Pancreas (tissue), 10 donors: ENCODE results near the gene PPP3R1. TPM values are rescaled to one million over a fixed set of nuclear protein-coding genes. Genes with fewer than 3 reads are reported as not detected.

Experiments
- ATAC-seq, 4 donors: fragments of 200-7000 bp; cut with Tn5 transposase; one replicate each; pipeline versions ENCODE4 v1.8.0 to v1.9.1; 2020; ENCODE audit warnings: mild to moderate bottlenecking in 4 of 4, moderate library complexity in 4 of 4
- DNase-seq, 6 donors: peaks; one replicate each; pipeline ENCODE4 v3.0.0-alpha.2; 2020
- FAIRE-seq: peaks from 2 replicates; lab custom pipeline; 2012; peaks lifted over from hg19 to GRCh38; lab: Jason Lieb, UNC
- H3K27ac ChIP-seq, 4 donors: fragments of 200-600 bp; sonication (generic); 1 replicate in 3 of 4; 2 replicates in 1 of 4; pipeline versions ENCODE4 v1.5.0 to v1.8.0; 2020
- H3K27me3 ChIP-seq, 4 donors: fragments of 200-600 bp; one replicate each; pipeline ENCODE4 v1.8.0; 2021
- H3K36me3 ChIP-seq, 3 donors: fragments of 200-600 bp; sonication (generic) in 1 of 3; one replicate each; pipeline versions ENCODE4 v1.5.0 to v1.8.0; 2020 to 2021
- H3K4me1 ChIP-seq, 3 donors: fragments of 200-600 bp; one replicate each; pipeline ENCODE4 v1.8.0; 2021
- H3K4me3 ChIP-seq, 4 donors: fragments of 200-600 bp; sonication (generic) in 2 of 4; one replicate each; pipeline versions ENCODE4 v1.5.0 to v1.8.0; 2020 to 2021
- H3K9me3 ChIP-seq, 4 donors: fragments of 200-600 bp; one replicate each; pipeline ENCODE4 v1.8.0; 2021
- WGBS, 2 donors: extraction: QIAGEN DNeasy Blood & Tissue Kit; methylation state at CpG; one replicate each; pipeline ENCODE4 v1.1.7; 2013; 5-methylcytosine and 5-hydroxymethylcytosine counted together
- intact Hi-C, 3 donors: fragments of 100-400 bp; cut with DNase I; formaldehyde crosslinking; loops; one replicate each; pipeline versions ENCODE4 v1.11.1 to v1.14.2; 2022
- polyA plus RNA-seq, 2 donors: library from polyadenylated mRNA; stranded (reverse); fragments of 200-250 nt; gene quantifications; one replicate each; pipeline ENCODE4 v1.2.3, GENCODE V29; 2013
- total RNA-seq, 6 donors: library from RNA; stranded (reverse); fragmentation: NEBNext Ultra II Directional in 4 of 6; extraction: Animal tissue kit (Norgen Biotek cat#: 25700) in 4 of 6; gene quantifications; one replicate each; pipeline versions ENCODE4 v1.2.1 to v1.2.4, GENCODE V29; 2021 to 2023
- TF ChIP-seq, protein P1 (sequence below), 4 donors: fragments of 200-600 bp; sonication (generic) in 3 of 4; IDR thresholded peaks; one replicate each; pipeline versions ENCODE4 v1.5.0 to v1.8.0; 2021; ENCODE audit warnings: antibody characterized with exemption in 4 of 4
- donor health status: healthy with polysubstance abuse.
- donor health status: DM: no; HTN: no; CAD: no; lungs with moderate emphysema.
- donor health status: DM: no; HTN: no; CAD: no.
- donor health status: control.
- donor health status: control.
- donor health status: Bipolar disorder and iron deficiency.
- donor health status: DM: yes; HTN: yes; CAD: no.
- donor health status: DM: no; HTN: no; CAD: no.
- donor health status: DM: no; HTN: no; CAD: no.
- donor health status: DM: yes; HTN: yes; CAD: no.

The PPP3R1 gene
- total and polyA plus RNA-seq, 8 donors: 6.1 to 27.4 (median 19.6) TPM

DNA sequence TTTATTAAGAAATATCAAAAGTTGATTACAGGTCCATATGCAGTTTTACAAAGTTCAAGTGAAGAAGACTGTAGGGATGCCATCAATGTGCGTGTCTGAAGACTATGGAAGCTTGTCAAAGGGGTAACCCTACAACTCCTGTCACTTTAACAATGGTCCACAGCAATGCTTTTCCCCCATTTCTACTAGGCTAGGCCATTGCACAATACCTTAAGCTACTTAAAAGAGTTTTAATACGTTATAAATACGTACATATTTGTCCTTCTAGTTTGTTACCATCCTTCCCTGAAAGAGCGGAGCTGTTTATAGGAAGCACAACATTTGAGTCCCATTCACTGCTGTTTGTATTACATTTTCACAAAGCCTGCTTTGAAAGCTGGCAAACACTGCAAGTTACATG, 40.7 kb upstream of the PPP3R1 start:
- no peak overlapping the region for H3K4me3 ChIP-seq
- H3K9me3 ChIP-seq: no peaks in the 10 kb centered on the region
- intact Hi-C loops: no loop called here
- no peaks in the 10 kb centered on the region for H3K27me3 ChIP-seq
- WGBS, 2 donors: 82 to 83% methylated on average over 4 of the region's 4 CpGs
- no peak overlapping the region for H3K27ac ChIP-seq
- ATAC-seq: no peak
- no peaks in the 10 kb centered on the region for H3K36me3 ChIP-seq
- H3K4me1 ChIP-seq: peaks cover 0 to 1% (median 0%) of the 10 kb centered on the region in 3 donors
- no peak for DNase-seq
- no peak for FAIRE-seq
- TF ChIP-seq, protein P1, sequence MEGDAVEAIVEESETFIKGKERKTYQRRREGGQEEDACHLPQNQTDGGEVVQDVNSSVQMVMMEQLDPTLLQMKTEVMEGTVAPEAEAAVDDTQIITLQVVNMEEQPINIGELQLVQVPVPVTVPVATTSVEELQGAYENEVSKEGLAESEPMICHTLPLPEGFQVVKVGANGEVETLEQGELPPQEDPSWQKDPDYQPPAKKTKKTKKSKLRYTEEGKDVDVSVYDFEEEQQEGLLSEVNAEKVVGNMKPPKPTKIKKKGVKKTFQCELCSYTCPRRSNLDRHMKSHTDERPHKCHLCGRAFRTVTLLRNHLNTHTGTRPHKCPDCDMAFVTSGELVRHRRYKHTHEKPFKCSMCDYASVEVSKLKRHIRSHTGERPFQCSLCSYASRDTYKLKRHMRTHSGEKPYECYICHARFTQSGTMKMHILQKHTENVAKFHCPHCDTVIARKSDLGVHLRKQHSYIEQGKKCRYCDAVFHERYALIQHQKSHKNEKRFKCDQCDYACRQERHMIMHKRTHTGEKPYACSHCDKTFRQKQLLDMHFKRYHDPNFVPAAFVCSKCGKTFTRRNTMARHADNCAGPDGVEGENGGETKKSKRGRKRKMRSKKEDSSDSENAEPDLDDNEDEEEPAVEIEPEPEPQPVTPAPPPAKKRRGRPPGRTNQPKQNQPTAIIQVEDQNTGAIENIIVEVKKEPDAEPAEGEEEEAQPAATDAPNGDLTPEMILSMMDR (IDR thresholded peaks at IDR 0.05): no peak

DNA sequence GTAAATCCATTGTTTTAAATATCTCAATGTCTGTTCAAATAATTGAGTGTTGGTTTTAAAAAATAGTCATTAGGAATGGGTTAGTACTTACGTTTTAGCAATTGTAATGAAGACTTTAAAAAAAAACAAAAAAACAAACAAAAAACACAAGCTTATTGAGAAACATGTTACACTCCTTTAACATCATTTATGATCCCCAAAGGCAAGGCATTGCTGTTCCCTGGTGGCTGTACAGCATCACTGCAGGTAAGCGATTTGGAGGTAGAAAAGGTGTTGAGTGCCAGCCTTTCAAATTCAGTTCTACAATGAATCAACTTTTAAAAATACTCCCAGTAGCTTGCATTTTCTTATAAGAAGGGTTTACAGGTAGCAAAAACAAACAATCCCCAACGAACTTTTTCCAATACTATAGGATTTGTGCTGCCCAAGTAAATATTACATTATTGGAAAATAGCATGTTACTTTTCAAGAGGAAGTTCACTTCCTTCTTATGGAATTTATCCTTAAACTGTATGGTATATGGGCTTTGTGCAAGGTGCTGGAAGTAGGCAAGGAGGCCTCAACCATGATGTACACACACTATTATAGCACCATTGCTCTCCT, 39.9 kb upstream of the PPP3R1 start:
- no peak for FAIRE-seq

DNA sequence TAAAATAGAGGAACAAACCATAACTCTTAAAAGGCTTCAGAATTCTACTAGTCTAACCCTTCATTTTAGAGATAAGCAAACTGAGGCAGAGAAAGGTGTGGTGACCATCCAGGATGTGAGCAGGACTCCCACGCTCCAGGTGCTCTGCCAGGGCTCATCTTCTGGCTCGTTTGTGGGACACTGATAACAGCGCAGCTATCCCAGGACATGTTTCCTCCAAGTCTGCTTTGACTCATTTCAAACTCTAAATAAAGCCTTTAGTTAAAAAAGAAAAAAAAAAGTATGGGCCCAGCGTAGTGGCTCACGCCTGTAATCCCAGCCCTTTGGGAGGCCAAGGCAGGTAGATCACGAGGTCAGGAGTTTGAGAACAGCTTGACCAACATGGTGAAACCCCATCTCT, 39.0 kb upstream of the PPP3R1 start:
- Histone ChIP-seq H3K4me1 (peaks cover 0 to 7% (median 0%) of the 10 kb centered on the region in 3 donors), H3K9me3 (no peaks in the 10 kb centered on the region), H3K27me3 (no peaks in the 10 kb centered on the region), H3K27ac (no peak overlapping the region), H3K4me3 (no peak overlapping the region), H3K36me3 (no peaks in the 10 kb centered on the region)
- no peak for FAIRE-seq
- no peak for DNase-seq
- WGBS, 2 donors: 63 to 68% methylated on average over 6 of the region's 6 CpGs
- intact Hi-C loops: no loop called here
- TF ChIP-seq, protein P1 (IDR thresholded peaks at IDR 0.05): no peak
- ATAC-seq: no peak

More for the DNA sequence above, 39.9 kb upstream of the PPP3R1 start:
- Histone ChIP-seq H3K27ac (no peak overlapping the region), H3K9me3 (no peaks in the 10 kb centered on the region), H3K36me3 (no peaks in the 10 kb centered on the region), H3K4me3 (no peak overlapping the region), H3K4me1 (peaks cover 0 to 7% (median 0%) of the 10 kb centered on the region in 3 donors), H3K27me3 (no peaks in the 10 kb centered on the region)
- 14 to 17% methylated on average over 3 of the region's 3 CpGs for WGBS, 2 donors
- DNase-seq: peak in 2 of 6 donors; percentile 13 to 16
- intact Hi-C loops: no loop called here
- TF ChIP-seq, protein P1 (IDR thresholded peaks at IDR 0.05): peak; percentile 13 to 67 (median 58)
- peak in 3 of 4 donors; percentile 71 to 87 (median 71) for ATAC-seq

DNA sequence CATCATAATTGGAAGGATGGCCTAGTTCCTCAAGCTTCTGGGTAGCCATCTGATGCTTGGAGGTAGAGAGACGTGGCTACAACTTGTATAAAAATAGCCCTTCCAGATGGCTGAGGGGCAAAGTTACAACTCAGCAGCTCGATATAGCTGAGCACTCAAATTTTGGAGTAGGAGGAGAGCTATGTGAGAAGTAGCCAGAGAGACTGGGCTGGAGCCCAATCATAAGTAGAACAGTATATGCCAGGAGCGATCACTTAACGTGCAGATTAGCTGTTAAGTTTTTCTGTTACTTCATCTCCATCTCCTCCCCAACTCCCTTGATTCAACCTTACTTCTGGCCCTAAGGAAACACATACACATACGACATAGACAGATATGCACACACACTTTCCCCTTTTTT, 38.6 kb upstream of the PPP3R1 start:
- no peak for DNase-seq
- peak in 3 of 4 donors; percentile 36 to 46 (median 36) for ATAC-seq
- H3K9me3 ChIP-seq: no peaks in the 10 kb centered on the region
- peaks cover 0 to 7% (median 0%) of the 10 kb centered on the region in 3 donors for H3K4me1 ChIP-seq
- H3K4me3 ChIP-seq: no peak overlapping the region
- no peak for FAIRE-seq
- H3K27me3 ChIP-seq: no peaks in the 10 kb centered on the region
- no peaks in the 10 kb centered on the region for H3K36me3 ChIP-seq
- WGBS, 2 donors: 51 to 60% methylated on average over 5 of the region's 5 CpGs
- TF ChIP-seq, protein P1 (IDR thresholded peaks at IDR 0.05): no peak
- intact Hi-C loops: no loop called here
- H3K27ac ChIP-seq: no peak overlapping the region
